Measurements from ENCODE around the gene COL4A2. TPM values are rescaled to one million over a fixed set of nuclear protein-coding genes. Genes with fewer than 3 reads are reported as not detected.
"Not testable (repeated sequence)": the region's sequence is repeated elsewhere in the genome, so short reads cannot be mapped to it uniquely, and the experiment has no call there.

Gene COL4A2
- polyA plus RNA-seq, 1 donor = 406 TPM

DNA sequence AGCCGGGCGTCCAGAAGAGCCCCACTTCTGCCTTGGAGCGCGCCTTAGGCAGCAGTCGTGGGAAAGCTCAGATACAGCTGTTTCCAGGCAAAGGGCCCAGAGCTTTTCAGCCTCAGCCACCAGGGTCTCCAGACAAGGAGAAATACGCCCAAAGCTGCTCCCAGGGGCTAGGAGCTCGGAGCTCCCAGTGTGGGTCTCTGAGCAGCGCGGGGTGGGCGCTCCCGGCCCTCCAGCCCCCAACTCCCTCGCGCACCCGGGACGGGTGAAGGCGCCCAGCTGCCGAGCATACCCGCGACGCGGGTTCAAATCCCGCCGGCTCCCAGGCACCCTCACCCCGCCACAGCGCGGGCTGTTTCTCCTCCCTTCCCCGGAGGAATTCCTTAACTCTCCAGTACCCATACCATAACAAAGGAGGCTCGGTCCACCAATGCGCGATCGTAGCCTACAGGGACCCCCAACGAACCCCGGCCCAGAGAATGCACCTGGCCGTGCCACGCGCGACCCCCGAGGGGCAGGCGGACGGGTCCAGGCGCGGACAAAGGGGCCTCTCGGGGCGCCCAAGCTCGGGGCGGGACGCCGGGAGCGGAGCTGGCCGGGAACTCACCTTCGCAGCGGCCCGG is 634 bp upstream of the COL4A2 start:
- no peak for DNase-seq

DNA sequence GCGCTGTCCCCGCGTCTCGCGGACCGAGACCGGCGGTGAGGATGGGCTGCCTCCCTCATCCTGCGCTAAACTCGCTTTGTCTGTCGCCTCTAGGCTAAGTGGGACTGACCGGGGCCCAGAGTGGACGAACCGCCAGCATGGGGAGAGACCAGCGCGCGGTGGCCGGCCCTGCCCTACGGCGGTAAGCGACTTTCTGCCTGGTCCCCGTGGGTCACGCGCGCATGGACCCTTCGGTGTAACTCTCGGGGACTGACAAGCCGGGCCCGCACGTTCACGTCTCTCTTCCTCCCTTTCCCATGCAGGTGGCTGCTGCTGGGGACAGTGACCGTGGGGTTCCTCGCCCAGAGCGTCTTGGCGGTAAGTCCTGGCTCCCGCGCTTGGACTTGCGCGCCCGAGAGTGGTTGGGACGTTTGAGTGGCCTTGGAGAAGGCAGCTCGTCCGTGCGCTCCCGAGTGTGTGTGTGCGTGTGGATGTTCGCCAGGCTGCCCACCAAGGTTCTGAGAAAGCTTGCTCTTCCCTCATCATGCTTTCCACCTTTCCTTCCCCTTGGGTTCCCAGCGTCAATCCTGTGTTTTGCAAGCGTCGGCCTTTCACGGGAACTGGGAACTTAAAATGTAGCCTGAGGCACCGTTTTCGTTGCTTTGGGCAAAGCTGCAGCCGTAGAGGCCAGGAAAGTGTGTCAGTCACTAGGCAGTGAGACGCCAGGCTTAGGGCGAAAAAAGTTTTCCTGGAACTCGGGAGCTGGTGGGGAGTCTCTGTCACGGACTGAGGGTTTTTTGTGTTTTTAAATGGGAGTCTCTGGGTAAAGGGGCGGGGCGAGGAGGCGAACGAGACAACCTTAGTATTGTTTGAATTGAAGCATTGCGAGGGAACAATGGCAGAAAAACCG is 927 bp downstream of the COL4A2 start:
- DNase-seq = peak; percentile 74

DNA sequence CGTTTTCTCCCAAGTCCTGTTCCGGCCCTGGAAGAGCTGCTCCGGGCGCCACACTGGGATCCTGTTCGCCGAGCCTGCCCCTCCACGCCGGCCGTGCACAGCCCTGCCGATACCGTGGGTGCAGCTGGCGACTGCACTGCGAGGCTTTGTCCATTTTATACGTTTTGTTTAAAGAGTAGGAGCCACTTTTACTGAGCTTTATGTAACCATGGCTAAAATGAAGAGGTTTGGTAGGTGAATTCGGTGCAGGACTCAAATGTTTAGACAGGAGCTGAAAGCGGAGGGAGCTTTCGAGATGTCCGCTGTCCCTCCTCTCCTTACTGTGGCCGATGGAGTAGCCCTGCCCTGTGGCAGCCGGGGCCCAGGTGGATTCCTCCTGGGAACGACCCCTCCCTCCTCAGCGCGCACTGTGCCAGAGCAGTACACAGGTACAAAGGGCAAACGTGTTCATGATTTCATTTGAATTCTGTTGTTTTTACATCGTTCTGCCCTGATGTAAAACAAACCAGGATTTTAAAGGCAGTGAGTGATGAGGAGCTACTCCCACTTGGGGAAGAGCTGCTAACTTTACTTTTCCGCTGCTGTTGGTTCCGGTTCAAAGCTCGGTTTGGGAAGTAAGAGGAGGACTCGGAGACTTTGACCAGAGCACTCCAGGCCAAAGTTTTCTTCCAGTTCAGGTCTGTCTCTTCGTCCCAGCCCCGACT is 1.7 kb downstream of the COL4A2 start:
- DNase-seq = no peak

DNA sequence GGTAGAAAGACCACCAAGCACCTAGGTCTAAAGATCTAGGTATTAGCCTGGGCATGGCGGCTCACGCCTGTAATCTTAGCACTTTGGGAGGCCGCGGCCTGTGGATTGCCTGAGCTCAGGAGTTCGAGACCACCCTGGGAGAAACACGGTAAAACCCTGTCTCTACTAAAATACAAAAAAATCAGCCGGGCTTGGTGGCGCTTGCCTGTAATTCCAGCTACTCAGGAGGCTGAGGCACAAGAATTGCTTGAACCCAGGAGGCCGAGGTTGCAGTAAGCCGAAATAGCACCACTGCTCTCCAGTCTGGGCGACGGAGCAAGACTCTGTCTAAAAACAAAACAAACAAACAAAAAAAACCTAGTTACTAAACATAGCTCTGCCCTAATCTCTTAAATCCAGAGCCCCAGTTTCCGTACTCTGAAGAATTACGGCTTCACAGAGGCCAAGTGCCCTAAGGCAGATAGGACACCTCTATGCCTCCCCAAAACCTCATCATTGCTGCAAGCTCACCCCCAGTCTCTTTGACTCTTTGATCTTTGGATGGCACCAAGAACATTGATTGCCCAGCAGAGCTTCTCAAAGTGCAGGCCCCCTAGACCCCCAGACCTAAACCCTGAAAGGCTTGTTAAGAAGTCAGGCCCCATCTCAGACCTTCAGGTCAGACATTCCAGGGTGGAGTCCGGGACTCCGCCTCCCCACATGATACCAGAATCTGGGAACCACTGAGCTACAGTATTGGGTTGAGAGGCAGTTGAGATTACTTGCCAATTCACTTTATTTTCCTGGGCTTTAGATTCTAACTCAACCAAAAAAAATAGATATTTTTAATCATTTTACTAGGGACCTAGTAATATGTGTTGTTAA is 2.8 kb downstream of the COL4A2 start:
- no peak for DNase-seq

DNA sequence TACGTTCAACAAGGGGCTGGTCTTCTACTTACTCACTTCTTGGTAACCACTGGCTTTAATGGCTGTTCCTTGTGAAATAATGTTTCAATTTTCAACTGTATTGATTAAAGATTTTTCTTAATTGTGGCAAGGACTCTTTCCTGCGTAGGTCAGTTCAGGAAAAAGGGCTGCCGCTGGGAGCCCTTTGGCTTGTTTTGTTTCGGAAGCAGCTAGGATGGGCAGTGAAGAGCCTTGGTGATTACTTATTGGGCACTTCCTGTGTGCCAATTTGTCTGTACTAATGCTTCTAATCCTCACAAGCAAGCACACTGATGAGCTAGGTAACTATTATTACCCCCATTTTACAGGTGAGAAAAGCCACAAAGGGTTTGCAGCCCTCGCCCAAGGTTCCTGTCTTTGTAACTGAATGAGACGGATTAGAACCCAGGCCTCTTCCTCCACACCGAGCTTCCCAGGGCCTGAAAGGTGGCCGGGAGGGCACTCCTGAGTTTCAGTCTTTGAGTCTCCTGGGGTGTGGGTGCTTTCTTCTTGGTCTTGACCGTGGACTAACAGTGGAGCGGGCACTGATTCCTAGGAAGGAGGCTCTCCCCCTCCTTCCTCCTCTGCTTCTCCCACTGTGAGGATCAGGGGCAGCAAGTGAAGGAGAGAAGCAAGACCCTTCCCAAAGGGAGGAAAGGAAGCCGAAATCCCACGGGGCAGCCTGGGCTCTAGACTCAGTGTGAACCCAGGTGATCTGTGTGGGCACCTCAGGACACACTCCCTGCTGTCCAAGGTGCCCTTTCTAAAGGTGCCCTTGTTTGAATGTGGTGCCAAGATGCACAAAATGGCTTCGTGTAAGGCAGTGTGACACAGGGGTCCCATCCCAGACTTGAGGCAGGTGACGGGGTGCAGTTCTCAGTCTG is 3.7 kb downstream of the COL4A2 start:
- no peak for DNase-seq

DNA sequence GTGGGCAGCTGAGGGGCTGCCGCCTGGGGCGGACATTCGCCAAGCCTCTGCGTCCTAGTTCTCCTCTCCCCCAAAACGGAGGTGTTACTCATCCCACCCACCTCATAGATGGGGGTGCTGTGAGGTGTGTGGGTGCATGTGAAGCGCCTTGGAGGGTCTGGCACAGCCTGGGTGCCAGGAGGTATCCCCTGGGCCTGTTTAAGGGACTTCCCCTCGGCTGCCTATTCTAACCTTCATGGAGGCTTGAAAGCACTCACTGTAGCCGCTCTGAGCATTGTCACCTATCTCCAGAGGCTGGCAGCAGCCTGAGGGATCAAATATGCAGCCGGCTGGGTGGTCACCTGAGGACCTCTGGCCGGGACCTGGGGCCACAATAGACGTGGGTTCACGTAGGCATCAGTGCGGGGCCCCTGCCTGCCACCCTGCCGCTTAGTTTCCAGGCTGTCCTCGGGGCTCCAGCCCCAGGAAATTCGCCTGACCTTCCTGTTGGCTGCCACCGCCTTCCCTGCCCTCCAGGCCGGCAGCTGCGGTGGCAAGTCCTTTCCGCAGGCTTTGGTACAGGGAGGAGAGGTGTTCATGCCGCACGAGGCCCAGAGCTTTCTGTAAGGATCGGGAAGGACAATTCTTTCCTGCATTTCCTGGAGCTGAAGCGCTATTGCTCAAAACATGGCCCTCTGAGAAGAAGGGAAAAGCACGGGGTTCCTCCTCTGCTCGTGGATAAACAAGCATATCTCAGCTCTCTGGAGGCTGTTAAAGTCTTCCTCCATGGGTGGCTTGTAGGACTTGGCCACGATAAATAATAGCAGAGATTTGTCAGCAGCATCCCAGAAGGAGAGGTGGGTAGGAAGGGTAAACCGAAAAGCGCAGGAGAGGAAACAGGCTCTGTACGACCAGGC is 4.6 kb downstream of the COL4A2 start:
- no peak for DNase-seq

DNA sequence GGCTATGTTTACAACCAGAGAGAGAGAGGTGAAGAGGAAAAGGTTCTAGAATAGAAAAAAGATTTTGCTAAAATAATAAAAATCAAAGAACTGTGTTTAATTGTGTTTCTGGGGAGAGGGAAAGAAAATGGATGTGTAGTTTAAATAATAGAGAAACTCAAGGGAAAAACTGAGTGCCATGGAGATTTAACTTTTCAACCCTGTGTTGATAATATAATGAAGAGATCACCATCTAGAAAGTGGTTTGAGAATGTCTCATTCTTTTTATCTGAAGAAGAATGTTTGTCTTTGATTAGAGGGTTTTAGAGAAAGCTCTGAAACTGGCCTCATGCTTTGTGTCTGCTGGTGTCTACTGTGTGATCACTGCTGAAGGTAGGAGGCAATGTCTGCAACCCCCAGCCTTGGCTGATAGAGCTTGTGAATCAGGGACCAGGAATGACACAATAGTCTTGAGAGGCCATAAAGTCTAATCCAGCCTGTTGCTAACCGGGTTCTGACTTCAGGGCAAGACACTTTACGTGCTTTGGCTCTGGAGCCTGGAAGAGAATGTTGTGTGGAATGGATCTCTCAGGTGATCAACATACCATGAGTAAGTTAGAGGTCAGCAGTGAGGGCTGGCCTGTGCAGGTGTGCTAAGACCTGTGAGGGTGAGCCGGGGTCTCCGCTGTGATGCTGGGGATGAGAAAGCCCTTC is 5.4 kb downstream of the COL4A2 start:
- no peak for DNase-seq

DNA sequence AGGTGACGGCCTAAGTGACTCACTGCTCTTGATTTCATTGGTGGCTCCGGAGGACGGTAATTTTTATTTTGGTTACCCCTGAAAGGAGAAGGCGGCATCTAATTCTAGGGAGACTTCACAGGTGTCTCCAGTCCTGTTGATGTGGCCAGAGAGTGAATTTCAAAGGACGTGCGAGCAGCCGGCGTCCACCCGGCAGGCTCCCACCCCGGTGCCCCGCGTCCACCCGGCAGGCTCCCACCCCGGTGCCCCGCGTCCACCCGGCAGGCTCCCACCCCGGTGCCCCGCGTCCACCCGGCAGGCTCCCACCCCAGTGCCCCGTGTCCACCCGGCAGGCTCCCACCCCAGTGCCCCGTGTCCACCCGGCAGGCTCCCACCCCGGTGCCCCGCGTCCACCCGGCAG is 6.2 kb downstream of the COL4A2 start:
- DNase-seq = not testable (repeated sequence)

DNA sequence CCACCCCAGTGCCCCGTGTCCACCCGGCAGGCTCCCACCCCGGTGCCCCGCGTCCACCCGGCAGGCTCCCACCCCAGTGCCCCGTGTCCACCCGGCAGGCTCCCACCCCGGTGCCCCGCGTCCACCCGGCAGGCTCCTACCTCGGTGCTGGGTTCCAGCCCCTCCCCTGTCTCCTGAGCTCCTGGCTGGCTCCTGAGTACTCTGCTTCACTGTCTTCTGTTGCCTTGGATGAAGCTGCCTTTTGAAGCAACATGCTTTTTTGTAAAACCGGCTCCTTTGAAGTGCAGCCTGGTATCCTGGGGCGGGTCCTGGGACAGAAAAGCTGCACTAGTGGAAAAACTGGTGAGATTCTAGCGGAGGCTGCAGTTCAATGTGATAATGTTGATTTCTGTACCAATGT is 6.6 kb downstream of the COL4A2 start:
- DNase-seq = not testable (repeated sequence)

DNA sequence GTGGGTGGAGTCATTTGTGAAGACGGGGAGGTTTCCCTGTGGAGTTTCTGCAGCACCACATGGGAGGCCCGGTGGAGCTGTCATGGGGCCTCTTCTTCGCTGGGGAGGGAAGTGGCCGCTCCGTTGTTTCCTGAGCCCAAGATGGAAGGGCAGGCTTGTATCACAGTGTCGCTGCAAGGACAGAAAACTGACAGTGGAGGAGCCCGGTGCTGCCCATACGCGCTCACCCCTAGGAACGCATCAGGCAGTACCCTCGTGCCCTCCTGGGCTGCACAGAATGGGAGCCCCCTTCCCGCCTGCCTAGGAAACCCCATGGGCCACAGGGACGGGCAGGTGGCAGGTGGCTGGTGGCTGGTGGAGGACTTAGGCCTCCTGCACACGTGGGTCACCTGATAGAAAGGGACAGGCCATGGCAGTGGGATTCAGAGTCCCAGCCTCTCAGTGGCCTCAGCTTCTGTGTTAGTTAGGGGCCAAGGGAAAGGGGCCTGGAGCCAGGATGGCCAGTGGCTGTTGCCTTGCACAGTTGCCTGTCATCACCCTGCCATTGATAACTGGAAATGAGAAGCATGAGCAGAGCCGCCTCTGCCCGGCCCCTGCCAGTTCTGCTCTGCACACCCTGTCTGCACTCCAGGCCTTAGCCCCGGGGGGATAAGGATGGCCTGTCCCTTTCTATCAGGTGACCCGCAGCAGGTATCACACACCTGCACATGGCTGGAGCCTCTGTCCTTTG is 7.6 kb downstream of the COL4A2 start:
- DNase-seq = no peak

DNA sequence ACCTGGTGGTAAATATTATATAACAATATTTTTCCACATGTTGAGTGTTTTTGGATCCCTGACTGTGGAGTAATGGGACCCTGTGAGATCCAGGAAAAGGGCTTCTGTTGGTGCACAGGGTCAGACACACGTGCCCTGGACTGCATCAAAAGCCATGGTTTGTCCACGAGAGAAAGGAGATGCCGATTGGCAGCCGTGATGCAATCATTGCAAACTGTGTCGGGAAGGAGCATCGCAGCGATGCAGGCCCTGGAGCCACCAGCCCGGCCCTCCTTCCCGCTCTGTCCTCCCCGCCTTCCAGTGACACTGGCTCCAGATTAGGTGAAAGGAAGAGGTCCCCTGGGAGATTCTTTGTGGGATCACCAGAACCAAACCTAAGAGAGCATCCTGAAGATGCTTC is 9.1 kb downstream of the COL4A2 start:
- DNase-seq = no peak

DNA sequence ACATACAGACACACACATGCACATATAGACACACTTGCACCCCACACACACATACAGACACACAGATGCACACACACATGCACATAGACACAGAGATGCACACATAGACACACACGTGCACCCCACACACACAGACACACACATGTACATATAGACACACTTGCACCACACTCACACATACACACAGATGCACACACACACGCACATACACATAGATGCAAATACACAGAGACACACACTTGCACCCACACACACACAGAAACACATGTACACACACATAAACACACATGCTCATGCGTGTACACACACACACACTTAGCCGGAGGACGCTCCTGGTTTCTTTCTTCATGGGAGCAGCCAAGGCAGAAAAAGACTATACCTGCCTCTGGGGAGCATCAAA is 10.0 kb downstream of the COL4A2 start:
- DNase-seq = no peak

DNA sequence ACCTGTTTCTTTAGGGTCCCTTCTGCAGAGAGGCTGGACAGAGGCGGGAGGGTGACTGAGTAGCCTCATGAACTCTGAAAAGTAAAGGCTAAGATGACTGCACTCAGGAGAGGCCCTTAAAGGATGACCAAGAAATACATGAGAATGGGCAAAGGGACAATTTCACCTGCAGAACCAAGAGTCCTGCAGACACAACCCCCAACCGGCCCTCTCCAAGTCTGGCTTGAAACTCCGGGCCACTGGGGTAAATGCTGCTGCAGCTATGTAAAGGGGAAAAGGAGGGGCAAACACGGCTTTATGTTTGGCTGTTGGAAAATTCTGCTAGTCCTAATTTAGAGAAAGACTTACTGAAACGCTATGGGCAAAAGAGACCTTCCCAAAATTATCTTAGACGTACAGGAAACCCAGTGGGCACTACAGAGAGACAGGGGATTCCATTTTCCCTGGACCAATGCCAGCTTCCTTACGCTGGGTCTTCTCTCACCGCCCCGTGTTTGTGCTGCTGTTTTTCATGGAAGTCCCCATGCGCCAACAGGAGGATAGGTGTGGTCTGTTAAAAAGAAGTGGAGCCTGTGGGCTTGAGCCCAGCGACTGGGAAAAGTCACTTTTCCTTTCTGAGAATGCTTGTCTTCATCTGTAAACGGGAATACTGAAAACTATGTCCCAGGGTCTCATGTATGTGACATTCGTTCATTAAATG is 10.6 kb downstream of the COL4A2 start:
- DNase-seq = no peak

DNA sequence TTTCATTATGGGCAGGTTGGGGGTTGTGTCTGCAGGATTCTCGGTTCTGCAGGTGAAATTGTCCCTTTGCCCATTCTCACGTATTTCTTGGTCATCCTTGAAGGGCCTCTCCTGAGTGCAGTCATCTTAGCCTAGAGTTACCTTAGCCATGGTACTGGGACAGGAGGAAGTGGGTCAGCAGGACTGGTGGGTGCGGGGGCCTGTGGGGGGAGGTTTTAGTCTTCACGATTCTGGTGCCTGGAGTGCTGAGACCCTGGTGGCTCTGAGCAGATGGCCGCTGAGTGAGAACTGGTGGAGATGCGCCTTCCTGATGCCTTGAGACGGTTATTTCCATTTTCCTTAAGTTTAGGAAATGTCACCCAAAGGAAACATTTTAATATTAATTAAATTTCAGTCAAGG is 11.8 kb downstream of the COL4A2 start:
- no peak for DNase-seq

DNA sequence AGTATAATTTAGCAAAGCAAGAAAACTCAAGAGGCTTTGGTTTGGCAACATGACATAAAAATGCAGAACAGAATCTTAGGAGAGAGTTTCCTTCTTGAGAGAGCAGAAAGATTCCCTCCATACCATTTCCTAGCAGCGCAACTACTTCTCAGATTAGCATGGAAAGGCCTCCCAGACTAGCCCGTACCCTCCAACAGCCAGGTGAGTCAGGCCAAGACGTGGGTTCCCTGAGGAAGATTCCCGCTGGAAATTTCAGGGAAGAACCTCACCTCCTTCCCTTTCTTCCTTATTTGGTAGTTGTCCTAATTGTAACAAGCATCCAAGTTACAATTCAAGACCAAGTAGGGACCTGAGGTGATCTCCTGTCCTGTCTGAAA is 12.3 kb downstream of the COL4A2 start:
- DNase-seq = no peak

DNA sequence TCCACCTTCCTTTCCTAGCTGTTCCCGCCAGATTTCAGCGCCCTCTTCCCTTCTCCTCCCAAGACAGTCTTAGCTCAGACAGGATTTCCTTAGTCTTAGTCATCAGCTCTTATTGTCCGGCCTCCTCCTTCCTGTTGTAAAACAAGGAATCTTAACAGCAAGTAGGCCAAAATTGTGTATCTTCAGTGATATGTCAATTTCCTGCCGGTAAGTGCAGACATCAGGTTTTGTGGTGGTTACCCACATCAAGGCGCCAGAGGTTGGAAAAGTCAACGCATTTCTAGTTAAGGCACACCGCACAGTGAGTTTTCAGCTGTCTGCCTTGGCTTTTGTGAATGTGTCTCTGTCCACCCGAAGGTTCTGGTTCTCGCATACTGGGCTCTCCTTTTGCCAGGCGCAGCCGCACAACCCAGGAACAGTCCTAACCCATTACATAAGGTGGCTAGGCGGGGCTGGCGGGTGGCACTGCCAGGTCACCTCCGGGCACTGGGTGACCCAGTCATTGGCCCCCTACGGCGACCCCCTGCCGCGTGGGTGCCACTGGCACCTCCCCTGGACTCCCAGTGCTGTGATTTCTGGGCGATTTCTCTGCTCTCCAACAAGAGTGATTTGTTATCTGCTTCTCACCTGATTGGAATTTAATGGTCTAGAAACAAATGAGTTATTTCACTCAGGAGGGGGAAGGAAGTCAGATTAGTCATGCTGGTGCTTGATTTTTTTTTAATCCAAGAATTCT is 12.9 kb downstream of the COL4A2 start:
- DNase-seq = peak; percentile 77

DNA sequence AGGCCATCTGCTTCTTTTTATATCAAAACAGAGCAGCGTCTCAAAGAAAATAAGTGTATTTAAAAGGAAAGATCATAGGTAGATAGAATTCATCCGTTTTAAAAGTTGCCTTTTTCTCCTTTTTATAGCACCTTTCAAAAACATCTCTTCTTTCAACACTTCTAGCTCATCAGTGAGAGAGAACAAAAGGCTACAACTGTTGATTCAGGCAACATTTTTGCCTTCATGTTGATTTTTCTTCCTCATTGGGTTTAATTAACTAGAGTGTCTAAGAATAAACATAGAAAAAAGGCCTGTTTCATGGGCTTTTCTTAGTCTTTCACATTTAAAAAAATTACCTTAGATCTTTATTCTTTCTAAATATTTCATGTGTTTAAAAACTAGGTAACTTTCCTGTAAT is 13.6 kb downstream of the COL4A2 start:
- no peak for DNase-seq
